GM18520 (cell line): Measurements from ENCODE around the gene PREP.
A peak's percentile ranks its signal among the peaks of the same experiment; 100 is the strongest.
"Not testable (repeated sequence)": the region's sequence is repeated elsewhere in the genome, so short reads cannot be mapped to it uniquely, and the experiment has no call there.

ENCODE experiments used
- ATAC-seq: cut with Tn5 transposase; IDR thresholded peaks from one replicate; pipeline ENCODE4 v1.9.1; 2021; ENCODE audit not compliant: unreplicated experiment

PREP gene

GRCh38 chr6:105402939-105403935, at the start of gene PREP:
TSS of gene PREP (minus strand) at chr6:105403082. CDS start at chr6:105402891, 191 bp downstream.
- ATAC-seq, result peak; percentile 87

- no peak for ATAC-seq
Observed at GRCh38 chr6:105452376-105452775, 49.5 kb upstream of the PREP start.

DNA sequence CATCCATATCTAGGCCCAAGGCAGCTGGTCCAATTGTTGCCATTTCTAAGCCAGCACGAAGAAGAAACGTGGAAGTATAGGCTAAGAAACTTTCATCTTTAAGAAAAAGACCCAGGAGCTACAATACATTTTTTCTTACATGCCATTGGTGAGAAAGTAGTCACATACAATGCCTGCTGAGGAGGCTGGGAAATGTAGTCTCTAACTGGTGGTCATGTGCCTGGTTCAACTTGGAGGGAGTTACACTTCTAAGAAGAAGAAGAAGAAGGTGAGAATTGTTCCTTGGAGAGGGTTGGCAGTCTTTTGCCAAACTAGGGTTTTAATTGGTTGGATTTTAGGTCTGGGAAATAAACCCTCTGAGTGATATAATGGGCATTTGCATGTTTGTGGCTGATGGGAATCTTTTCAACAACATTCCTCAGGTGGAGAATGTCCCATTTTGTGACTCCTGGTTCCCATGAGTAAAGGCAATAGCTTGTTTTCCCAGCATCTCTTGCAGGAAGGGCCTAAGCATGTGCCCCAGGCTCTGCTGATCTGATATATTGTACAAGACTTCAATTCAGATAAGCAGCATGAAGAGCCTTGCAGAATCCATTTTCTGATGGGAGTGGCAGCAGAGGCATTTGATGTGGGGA, 47.0 kb upstream of the PREP start:
- no peak for ATAC-seq

DNA sequence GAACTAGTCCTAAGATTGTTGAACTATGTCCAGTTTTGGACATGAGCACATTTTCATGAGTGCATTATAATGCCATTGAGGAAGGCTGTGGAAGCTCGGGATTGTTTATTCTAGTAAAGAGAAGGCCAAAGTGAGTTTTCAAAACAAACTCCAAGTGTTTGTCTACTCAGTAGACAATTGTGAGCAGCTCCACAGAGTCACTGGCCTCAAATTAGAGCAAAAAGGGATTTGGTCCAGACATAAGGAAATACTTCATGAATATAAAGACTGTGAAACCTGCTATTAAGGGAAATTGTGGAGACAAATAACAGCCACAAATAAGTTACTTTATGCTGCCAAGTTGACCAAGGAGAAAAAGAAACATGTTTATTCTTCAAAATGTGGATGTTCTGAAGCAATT, 42.6 kb upstream of the PREP start:
- no peak for ATAC-seq

DNA sequence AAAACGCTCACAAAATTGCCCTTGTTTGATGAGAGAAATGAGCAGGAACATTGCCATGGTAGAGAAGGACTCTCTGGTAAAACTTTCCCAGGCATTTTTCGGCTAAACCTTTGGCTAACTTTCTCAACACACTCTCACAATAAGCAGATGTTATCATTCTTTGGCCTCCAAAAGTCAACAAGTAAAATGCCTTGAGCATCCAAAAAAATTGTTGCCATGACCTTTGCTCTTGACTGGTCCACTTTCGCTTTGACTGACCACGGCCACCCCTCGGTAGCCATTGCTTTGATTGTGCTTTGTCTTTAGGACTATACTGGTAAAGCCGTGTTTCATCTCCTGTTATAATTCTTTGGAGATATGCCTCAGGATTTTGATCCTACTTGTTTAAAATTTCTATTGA, 41.1 kb upstream of the PREP start:
- no peak for ATAC-seq

- no peak for ATAC-seq
Observed at GRCh38 chr6:105442369-105442768, 39.5 kb upstream of the PREP start.

DNA sequence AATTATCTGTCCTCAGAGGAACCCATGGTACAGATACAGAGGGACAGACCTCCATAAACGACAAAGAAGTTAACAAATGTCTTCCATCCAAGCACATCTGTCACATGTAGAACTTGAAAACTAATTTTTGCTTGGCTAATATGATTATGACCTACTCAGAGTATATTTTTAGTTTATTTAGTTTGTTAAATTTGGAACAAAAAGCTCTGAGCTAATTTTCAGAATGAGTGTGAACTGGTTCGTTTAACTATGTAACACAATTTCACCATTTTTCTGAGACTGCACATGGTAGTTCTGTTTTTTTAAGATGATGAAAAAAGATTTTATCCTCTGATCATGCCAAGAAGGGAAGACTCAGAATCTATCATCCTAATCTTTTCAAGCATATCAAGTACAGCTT, 34.4 kb upstream of the PREP start:
- ATAC-seq, result no peak

DNA sequence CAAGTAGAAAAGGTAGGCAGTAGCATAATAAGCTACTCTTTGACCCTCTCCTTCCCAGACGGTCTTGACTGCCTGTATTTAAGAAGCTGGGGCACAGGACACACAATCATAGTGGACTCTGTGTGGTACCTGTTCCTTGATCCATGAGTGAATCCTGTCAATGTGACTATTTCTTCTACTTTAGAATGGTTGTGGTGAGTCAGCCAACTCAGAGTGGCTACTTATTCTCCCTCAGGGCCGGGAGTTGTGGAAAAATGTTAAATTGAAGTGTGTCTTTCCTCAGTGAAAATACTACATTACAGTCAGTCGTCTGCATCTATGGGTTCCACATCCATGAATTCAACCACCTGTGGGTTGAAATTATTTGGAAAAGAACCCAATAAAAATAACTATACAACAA, 30.8 kb upstream of the PREP start:
- no peak for ATAC-seq

- no peak for ATAC-seq
Observed at GRCh38 chr6:105432797-105433196, 29.9 kb upstream of the PREP start.

DNA sequence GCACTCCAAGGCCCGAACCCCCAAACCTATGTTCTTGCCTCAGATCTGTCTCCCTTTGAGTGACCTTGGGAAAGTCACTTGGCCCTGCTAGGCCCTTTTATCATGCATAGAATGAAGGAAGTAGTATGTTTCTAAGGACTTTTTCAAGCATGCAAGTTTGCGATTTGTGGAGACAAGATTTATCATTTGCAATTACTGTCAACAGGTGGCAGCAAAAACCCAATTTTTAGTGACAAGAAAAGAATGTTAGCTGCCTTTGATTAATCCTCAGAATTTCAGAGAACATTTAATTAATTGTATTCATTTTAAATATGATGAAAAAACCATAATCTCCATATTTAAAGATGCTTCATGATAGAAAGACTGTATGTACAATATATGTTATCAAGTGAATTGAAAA, 28.3 kb upstream of the PREP start:
- ATAC-seq, result no peak

- ATAC-seq, result no peak
Observed at GRCh38 chr6:105430685-105431084, 27.8 kb upstream of the PREP start.

- no peak for ATAC-seq
Observed at GRCh38 chr6:105429676-105430075, 26.8 kb upstream of the PREP start.

GRCh38 chr6:105428342-105428957, 25.6 kb upstream of the PREP start:
- no peak for ATAC-seq

DNA sequence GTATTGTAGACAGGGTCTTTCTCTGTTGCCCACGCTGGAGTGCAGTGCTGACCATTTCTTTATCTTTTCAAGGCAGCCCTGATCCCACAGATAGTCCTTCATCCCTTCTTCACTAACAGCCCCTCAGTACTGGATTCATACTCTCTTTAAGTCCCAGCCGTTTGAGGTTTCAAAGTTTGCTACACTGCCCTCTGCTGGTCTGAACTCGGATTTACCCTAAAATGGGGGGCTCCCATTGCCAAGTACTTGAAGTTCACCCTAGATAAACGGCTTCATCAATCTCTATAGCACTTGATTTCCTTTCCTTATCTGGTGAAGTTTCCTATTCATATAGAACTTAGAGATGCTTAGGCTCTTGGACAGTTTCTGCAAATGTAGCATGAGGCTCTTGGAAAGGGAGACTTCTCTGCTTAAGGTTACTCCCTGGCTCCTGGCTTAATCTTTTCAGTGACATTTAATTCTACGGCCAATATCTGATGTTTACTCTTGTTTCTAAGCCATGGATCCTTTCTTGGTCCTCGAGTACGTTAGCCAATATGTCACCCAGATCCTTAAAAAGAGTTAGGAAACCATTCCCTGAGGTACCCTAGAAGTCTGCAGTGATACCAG, 21.4 kb upstream of the PREP start:
- no peak for ATAC-seq

- ATAC-seq, result not testable (repeated sequence)
Observed at GRCh38 chr6:105416971-105417370, 14.1 kb upstream of the PREP start.

DNA sequence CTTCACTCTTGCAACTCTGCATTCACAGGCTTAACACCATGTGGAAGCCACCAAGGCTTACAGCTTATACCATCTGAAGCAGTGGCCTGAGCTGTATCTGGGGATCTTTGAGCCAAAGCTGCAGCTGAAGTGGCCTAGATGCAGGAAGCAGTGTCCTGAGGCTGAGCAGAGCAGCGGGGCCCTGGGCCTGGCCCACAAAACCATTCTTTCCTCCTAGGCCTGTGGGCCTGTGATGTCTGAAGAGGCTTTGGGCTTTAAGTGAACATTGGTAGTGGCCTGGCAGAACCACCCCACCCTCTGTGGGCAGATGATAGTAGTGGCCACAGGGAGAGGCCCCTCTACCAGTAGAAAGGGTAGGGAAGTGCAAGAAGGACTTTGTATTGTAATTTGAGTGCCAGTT, 6.9 kb upstream of the PREP start:
- ATAC-seq, result no peak

DNA sequence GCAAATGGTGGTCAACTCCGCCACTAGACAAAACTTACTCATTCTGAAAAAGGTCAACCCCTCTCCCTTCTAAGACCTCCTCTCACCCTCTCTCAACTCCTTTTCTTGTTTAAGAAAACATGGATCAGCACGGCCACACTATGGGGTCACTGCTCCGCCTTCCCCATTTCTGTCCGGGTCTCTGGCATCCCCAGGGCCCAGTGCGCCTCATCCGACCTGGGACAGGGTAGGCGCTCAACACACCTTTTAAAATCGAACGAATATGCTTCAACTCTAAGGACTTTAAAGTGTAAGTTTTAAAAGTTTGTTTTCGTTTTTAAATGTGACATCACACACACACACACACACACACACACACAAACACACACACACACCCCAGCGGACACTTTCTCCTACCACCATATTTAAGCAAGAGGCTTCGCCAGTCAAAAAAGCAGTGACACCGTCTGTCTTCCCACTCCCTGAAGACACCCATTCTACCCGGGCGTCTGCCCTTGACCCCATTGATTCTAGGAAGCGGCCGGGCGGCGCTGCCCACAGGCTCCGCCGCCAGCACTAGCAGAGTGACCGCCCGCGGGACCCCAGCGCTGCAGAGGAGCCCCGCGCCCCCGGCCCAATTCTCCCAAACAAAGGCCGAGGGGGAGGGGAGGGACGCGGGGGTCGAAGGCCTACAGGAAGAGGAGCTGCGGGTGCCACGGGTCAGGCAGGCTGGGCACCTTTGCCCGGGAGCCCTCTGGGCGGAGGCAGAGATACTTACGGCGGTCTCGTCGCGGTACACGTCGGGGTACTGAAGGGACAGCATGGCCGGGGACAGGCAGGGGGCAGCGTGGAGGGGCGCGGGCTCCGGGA, 568 bp downstream of the PREP start:
- peak; percentile 2 for ATAC-seq

- ATAC-seq, result no peak
Observed at GRCh38 chr6:105401247-105402089, 1.4 kb downstream of the PREP start.

DNA sequence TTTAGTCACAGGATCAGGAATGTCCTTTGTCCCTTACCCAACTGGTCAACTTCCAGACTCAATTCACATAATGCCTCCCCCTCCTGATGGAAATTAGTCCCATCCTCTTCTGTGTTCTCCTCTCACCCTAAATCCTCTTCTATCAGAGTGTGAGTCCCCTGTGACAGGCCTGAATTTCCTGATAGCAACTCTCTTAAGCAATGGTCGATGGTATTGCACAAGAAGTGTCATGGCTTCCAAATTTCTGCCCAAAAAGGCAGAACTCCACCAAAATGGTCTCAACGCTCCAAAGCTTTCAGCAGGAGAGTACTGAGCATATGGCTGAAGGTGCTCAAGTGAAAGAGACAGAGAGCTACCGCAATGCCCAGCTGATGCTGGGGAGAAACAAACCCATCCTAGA, 2.4 kb downstream of the PREP start:
- ATAC-seq, result no peak

DNA sequence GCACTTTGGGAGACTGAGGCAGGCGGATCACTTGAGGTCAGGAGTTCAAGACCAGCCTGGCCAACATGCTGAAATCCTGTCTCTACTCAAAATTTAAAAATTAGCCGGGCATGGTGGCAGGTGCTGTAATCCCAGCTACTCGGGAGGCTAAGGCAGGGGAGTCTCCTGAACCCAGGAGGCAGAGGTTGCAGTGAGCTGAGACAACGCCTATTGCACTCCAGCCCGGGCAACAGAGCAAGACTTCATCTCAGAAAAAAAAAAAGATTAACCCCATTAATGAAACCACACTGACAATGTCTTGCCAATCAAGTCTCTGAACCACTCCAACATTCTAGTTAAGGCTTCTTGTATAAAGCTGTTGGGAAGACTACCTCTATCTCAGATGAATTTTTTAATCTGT, 4.0 kb downstream of the PREP start:
- ATAC-seq, result no peak
